ENCODE data around the gene TTLL10.

- TF ChIP-seq FOXS1 (CRISPR knock-in tag; IDR thresholded peaks at IDR 0.05) (no peak), CTCF (IDR thresholded peaks at IDR 0.05) (no peak), JUN (IDR thresholded peaks at IDR 0.05) (no peak), ZC3H11A (IDR thresholded peaks at IDR 0.05) (no peak)
Measured at GRCh38 chr1:1178794-1179331, 5.2 kb downstream of the TTLL10 start.
